GM19238 (cell line): ENCODE results near the gene ATXN10.
"Not testable (repeated sequence)": the region's sequence is repeated elsewhere in the genome, so short reads cannot be mapped to it uniquely, and the experiment has no call there.

Experiments used
- DNase-seq: peaks from one replicate; pipeline ENCODE4 v3.0.0; 2011; ENCODE audit warnings: low spot score; ENCODE audit not compliant: insufficient read length

ATXN10 gene

GRCh38 chr22:45642986-45643385 lies 28.6 kb upstream of the ATXN10 start:
- no peak for DNase-seq

- no peak for DNase-seq
These were observed 26.9 kb upstream of the ATXN10 start for GRCh38 chr22:45644714-45645113.

- no peak for DNase-seq
These were observed 26.5 kb upstream of the ATXN10 start for GRCh38 chr22:45645150-45645525.

- DNase-seq: peak; percentile 77
These were observed 25.9 kb upstream of the ATXN10 start for GRCh38 chr22:45645526-45646414.

GRCh38 chr22:45647532-45648225 lies 24.0 kb upstream of the ATXN10 start:
- DNase-seq: no peak

- DNase-seq: no peak
These were observed 23.1 kb upstream of the ATXN10 start for GRCh38 chr22:45648301-45649117.

- no peak for DNase-seq
These were observed 21.8 kb upstream of the ATXN10 start for GRCh38 chr22:45649809-45650208.

- no peak for DNase-seq
These were observed 20.9 kb upstream of the ATXN10 start for GRCh38 chr22:45650721-45651120.

- DNase-seq: no peak
These were observed 19.6 kb upstream of the ATXN10 start for GRCh38 chr22:45651931-45652528.

- no peak for DNase-seq
These were observed 15.1 kb upstream of the ATXN10 start for GRCh38 chr22:45656577-45656976.

GRCh38 chr22:45657701-45658100 lies 13.9 kb upstream of the ATXN10 start:
- DNase-seq: no peak

GRCh38 chr22:45664136-45664646 lies 7.4 kb upstream of the ATXN10 start:
- DNase-seq: no peak

- DNase-seq: no peak
These were observed 4.1 kb upstream of the ATXN10 start for GRCh38 chr22:45667486-45667885.

- DNase-seq: not testable (repeated sequence)
These were observed 1.3 kb upstream of the ATXN10 start for GRCh38 chr22:45670363-45670762.

- DNase-seq: no peak
These were observed 452 bp upstream of the ATXN10 start for GRCh38 chr22:45670981-45671782.

- DNase-seq: no peak
These were observed 1.2 kb downstream of the ATXN10 start for GRCh38 chr22:45672564-45673481.

GRCh38 chr22:45673482-45674175 lies 2.0 kb downstream of the ATXN10 start:
- DNase-seq: no peak

GRCh38 chr22:45676024-45676423 lies 4.4 kb downstream of the ATXN10 start:
- no peak for DNase-seq

GRCh38 chr22:45677063-45677462 lies 5.4 kb downstream of the ATXN10 start:
- no peak for DNase-seq
